ENCODE measurements around the gene NBEA.

Gene NBEA

GRCh38 chr13:35285677-35286076 is 343.6 kb downstream of the NBEA start:
- no peak for DNase-seq (ENCODE audit: low read depth, low spot score)
- TF ChIP-seq CTCF (IDR thresholded peaks at IDR 0.05; ENCODE audit: low read depth, low read length): no peak
- no peak overlapping the region for H3K4me3 ChIP-seq (ENCODE audit: low read depth, low read length)
- in situ Hi-C loops (cut with HindIII; ENCODE audit: low sequenced_read_pairs): no loop called here

- TF ChIP-seq CTCF (IDR thresholded peaks at IDR 0.05; ENCODE audit: low read depth, low read length): no peak
- in situ Hi-C loops (cut with HindIII; ENCODE audit: low sequenced_read_pairs): no loop called here
- DNase-seq (ENCODE audit: low read depth, low spot score): no peak
- no peak overlapping the region for H3K4me3 ChIP-seq (ENCODE audit: low read depth, low read length)
Measured at GRCh38 chr13:35292329-35292728, 350.3 kb downstream of the NBEA start.

GRCh38 chr13:35293579-35294226 is 351.6 kb downstream of the NBEA start:
- no peak overlapping the region for H3K4me3 ChIP-seq (ENCODE audit: low read depth, low read length)
- TF ChIP-seq CTCF (IDR thresholded peaks at IDR 0.05; ENCODE audit: low read depth, low read length): no peak
- in situ Hi-C loops (cut with HindIII; ENCODE audit: low sequenced_read_pairs): no loop called here
- DNase-seq (ENCODE audit: low read depth, low spot score): peak; percentile 20

DNA sequence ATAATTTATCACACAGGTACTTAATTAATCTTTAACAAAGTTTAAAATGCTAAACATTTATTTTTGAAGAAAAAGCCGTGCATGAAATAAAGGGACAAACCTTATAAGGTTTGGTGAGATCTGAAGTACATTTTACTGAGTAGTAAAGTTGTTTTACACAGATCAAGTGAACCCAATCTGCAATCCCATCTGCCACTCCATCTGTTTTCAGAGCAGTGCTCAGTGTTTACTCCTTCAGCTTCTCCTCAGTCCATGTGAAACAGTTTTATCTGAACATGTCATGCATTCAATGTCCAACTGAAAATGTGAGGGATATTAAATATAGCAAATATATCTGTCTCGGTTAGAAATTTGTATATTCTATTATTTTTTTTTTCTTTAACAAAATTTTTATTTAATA is 367.6 kb downstream of the NBEA start:
- in situ Hi-C loops (cut with HindIII; ENCODE audit: low sequenced_read_pairs): no loop called here
- no peak overlapping the region for H3K4me3 ChIP-seq (ENCODE audit: low read depth, low read length)
- no peak for DNase-seq (ENCODE audit: low read depth, low spot score)
- TF ChIP-seq CTCF (IDR thresholded peaks at IDR 0.05; ENCODE audit: low read depth, low read length): no peak

DNA sequence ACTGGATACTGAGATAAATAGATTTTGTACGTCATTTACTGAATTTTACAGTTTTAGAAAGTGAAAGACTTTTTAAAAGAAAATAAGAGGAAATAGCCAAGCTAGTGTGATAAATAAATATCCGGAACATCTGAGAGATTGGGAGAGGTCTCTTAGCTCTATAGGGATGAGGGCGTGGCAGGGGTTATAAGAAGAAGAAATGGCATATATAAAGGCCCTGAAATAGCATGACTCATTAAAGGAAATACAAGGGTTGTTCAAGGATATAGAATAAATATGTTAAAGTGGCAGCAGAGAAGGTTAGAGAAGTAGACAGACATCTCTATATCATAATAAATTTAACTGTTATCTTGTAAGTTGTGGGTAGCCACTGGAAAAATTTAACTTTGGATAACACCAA is 390.1 kb downstream of the NBEA start:
- in situ Hi-C loops (cut with HindIII; ENCODE audit: low sequenced_read_pairs): no loop called here
- DNase-seq (ENCODE audit: low read depth, low spot score): no peak
- no peak for TF ChIP-seq CTCF (IDR thresholded peaks at IDR 0.05; ENCODE audit: low read depth, low read length)
- H3K4me3 ChIP-seq (ENCODE audit: low read depth, low read length): no peak overlapping the region

DNA sequence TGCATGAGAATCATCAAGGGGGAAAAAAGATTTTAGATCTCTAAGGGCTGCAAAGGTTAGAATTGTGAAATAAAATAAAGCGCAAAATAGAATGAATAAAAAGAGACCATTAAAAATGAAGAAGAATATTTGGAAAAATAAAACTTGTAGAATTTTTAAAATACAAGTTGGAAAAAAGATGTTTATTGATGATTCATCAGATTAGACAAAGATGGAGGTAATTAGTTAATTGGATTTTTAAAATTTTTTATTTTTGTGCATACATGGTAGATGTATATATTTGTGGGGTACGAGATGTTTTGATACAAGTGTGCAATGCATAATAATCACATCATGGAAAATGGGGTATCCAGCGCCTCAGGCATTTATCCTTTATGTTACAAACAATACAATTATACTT is 391.1 kb downstream of the NBEA start:
- no peak for DNase-seq (ENCODE audit: low read depth, low spot score)
- H3K4me3 ChIP-seq (ENCODE audit: low read depth, low read length): no peak overlapping the region
- in situ Hi-C loops (cut with HindIII; ENCODE audit: low sequenced_read_pairs): no loop called here
- no peak for TF ChIP-seq CTCF (IDR thresholded peaks at IDR 0.05; ENCODE audit: low read depth, low read length)

DNA sequence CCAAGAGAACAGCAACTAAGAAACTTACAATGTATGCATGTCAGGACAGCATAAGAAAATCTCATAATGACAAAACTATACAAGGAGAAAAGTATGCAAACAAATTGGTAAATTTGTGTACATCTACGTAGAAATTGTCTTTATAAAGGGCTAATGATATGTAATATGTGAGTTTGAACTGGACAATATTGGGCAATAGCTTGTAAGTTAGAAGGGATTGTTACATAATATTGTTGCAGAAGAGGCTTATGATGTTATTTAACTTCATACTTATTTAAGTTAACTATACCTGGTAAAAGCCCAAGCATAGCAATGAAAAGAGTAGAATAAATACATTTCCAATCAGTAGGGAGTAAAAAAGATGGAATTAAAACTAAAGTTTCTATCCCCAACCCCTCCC is 400.4 kb downstream of the NBEA start:
- H3K4me3 ChIP-seq (ENCODE audit: low read depth, low read length): no peak overlapping the region
- DNase-seq (ENCODE audit: low read depth, low spot score): no peak
- in situ Hi-C loops (cut with HindIII; ENCODE audit: low sequenced_read_pairs): no loop called here
- no peak for TF ChIP-seq CTCF (IDR thresholded peaks at IDR 0.05; ENCODE audit: low read depth, low read length)
